SU-DHL-6 (cell line): Measurements from ENCODE around the gene SEL1L2.

Experiments used
- H2AFZ ChIP-seq: fragments of 200-600 bp; sonication (generic); 2 replicates; pipeline ENCODE4 v1.6.1; 2014; ENCODE audit warnings: low read depth, mild to moderate bottlenecking, moderate library complexity, mixed read lengths, antibody characterized with exemption, low read length; ENCODE audit not compliant: severe bottlenecking
- H3F3A ChIP-seq: fragments of 200-600 bp; shearing (Covaris generic); 2 replicates; pipeline ENCODE4 v1.6.0; 2016; ENCODE audit warnings: antibody characterized with exemption, mild to moderate bottlenecking; ENCODE audit not compliant: insufficient read depth
- H3K27ac ChIP-seq: fragments of 200-600 bp; sonication (generic); 2 replicates; pipeline ENCODE4 v1.5.1; 2016; ENCODE audit warnings: low read depth, mild to moderate bottlenecking, low read length, moderate library complexity, mixed read lengths
- H3K27me3 ChIP-seq: fragments of 200-600 bp; sonication (generic), shearing (Covaris generic); 2 replicates; pipeline ENCODE4 v1.6.0; 2014; ENCODE audit warnings: mild to moderate bottlenecking, low read length
- H3K36me3 ChIP-seq: fragments of 200-600 bp; sonication (generic); 2 replicates; pipeline ENCODE4 v1.6.1; 2014; ENCODE audit warnings: mild to moderate bottlenecking, low read length, mixed read lengths
- H3K4me2 ChIP-seq: fragments of 300-600, 200-600 bp; shearing (Covaris generic), sonication (generic); 2 replicates; pipeline ENCODE4 v1.6.0; 2014; ENCODE audit warnings: low read length, low read depth, mild to moderate bottlenecking; ENCODE audit not compliant: poor library complexity, severe bottlenecking
- H3K4me3 ChIP-seq: fragments of 200-600 bp; sonication (generic); 2 replicates; pipeline ENCODE4 v1.5.1; 2014; ENCODE audit warnings: antibody characterized with exemption, low read length, mild to moderate bottlenecking, mixed read lengths; ENCODE audit not compliant: insufficient read depth, poor library complexity, severe bottlenecking
- H3K79me2 ChIP-seq: fragments of 200-600 bp; sonication (generic); 2 replicates; pipeline ENCODE4 v1.6.1; 2014; ENCODE audit warnings: mild to moderate bottlenecking, low read length, moderate library complexity; ENCODE audit not compliant: insufficient read depth
- H3K9ac ChIP-seq: fragments of 200-600 bp; sonication (generic); 2 replicates; pipeline ENCODE4 v1.7.0; 2014; ENCODE audit warnings: mild to moderate bottlenecking, low read length
- H3K9me2 ChIP-seq: fragments of 200-600 bp; sonication (generic); replicated peaks from 2 replicates; pipeline ENCODE4 v1.6.1; 2014; ENCODE audit warnings: low read length; ENCODE audit not compliant: insufficient read depth
- H3K9me3 ChIP-seq: fragments of 200-600 bp; sonication (generic); 2 replicates; pipeline ENCODE4 v1.6.1; 2014; ENCODE audit warnings: low read length, mixed read lengths; ENCODE audit not compliant: insufficient read depth
- H4K20me1 ChIP-seq: fragments of 200-600 bp; sonication (generic); 2 replicates; pipeline ENCODE4 v1.6.1; 2014; ENCODE audit warnings: low read depth, mild to moderate bottlenecking, antibody characterized with exemption, low read length, moderate library complexity, mixed read lengths
- EZH2phosphoT487 ChIP-seq: fragments of 200-600 bp; sonication (generic), shearing (Covaris generic); conservative IDR thresholded peaks from 2 replicates; pipeline ENCODE4 v1.6.1; 2018; ENCODE audit warnings: mild to moderate bottlenecking, antibody characterized with exemption, low read length, moderate library complexity, mixed read lengths
- TF ChIP-seq, protein P1 (sequence below): fragments of 200-600 bp; sonication (generic); IDR thresholded peaks from one replicate; pipeline ENCODE4 v1.5.1; 2017; ENCODE audit warnings: antibody characterized with exemption, mild to moderate bottlenecking, low read length, moderate library complexity; ENCODE audit not compliant: insufficient read depth, poor library complexity, severe bottlenecking

The SEL1L2 gene

DNA sequence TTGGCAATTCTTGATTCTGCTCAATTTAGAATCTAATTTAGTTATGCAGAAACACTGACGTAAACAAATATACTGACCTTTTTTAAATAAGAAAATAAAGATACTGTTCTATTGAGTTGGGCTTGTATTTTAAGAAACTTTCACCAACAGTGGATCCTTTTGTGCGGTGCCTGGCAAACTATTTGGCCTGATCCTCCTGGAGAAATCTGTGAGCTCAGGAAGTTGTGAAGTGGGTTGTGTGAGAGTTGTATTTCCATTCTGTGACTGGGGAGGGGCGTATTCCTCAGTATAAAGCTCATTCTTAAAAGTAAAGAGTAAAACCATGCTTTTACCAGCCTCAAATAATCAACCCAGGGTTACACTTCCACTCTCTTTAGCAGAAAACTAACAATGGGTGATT lies 85.6 kb downstream of the SEL1L2 start:
- Histone ChIP-seq H3K4me2 (no peak overlapping the region), H4K20me1 (no peaks in the 10 kb centered on the region), H3K9ac (no peak overlapping the region), H3K27me3 (no peaks in the 10 kb centered on the region), H3K9me3 (no peaks in the 10 kb centered on the region), H3F3A (no peaks in the 10 kb centered on the region), H3K4me3 (no peak overlapping the region), H3K27ac (no peak overlapping the region), H2AFZ (no peak overlapping the region), H3K36me3 (no peaks in the 10 kb centered on the region), H3K9me2 (no peaks in the 10 kb centered on the region), H3K79me2 (no peaks in the 10 kb centered on the region)
- TF ChIP-seq EZH2phosphoT487: no peak
- TF ChIP-seq, protein P1, sequence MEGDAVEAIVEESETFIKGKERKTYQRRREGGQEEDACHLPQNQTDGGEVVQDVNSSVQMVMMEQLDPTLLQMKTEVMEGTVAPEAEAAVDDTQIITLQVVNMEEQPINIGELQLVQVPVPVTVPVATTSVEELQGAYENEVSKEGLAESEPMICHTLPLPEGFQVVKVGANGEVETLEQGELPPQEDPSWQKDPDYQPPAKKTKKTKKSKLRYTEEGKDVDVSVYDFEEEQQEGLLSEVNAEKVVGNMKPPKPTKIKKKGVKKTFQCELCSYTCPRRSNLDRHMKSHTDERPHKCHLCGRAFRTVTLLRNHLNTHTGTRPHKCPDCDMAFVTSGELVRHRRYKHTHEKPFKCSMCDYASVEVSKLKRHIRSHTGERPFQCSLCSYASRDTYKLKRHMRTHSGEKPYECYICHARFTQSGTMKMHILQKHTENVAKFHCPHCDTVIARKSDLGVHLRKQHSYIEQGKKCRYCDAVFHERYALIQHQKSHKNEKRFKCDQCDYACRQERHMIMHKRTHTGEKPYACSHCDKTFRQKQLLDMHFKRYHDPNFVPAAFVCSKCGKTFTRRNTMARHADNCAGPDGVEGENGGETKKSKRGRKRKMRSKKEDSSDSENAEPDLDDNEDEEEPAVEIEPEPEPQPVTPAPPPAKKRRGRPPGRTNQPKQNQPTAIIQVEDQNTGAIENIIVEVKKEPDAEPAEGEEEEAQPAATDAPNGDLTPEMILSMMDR: no peak

DNA sequence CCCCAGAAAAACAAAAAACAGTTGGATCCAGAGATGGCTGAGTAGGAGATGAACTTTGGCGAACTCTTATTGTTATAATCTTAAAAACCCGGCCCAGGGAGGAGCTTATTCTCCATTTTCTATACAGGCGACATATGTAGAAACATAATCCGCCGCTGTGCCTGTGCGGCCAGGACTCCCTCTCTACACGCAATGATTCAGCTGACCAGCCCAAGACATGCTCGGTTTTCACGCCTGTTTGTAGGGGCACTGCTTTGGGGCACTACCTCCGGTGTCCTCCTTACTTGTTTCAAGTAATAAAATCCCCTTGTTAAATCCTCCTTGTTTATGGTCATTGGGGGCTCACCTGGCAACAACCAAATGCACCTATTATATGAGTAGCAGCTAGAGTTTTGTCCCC lies 89.9 kb downstream of the SEL1L2 start:
- TF ChIP-seq, protein P1: no peak
- no peak for TF ChIP-seq EZH2phosphoT487
- no peak overlapping the region for H3K4me2 ChIP-seq
- H3K9ac ChIP-seq: no peak overlapping the region
- H3F3A ChIP-seq: no peaks in the 10 kb centered on the region
- no peaks in the 10 kb centered on the region for H3K27me3 ChIP-seq
- no peak overlapping the region for H3K27ac ChIP-seq
- H4K20me1 ChIP-seq: no peaks in the 10 kb centered on the region
- H3K4me3 ChIP-seq: no peak overlapping the region
- no peaks in the 10 kb centered on the region for H3K9me3 ChIP-seq
- H3K79me2 ChIP-seq: no peaks in the 10 kb centered on the region
- H3K36me3 ChIP-seq: no peaks in the 10 kb centered on the region
- no peaks in the 10 kb centered on the region for H3K9me2 ChIP-seq
- H2AFZ ChIP-seq: no peak overlapping the region

DNA sequence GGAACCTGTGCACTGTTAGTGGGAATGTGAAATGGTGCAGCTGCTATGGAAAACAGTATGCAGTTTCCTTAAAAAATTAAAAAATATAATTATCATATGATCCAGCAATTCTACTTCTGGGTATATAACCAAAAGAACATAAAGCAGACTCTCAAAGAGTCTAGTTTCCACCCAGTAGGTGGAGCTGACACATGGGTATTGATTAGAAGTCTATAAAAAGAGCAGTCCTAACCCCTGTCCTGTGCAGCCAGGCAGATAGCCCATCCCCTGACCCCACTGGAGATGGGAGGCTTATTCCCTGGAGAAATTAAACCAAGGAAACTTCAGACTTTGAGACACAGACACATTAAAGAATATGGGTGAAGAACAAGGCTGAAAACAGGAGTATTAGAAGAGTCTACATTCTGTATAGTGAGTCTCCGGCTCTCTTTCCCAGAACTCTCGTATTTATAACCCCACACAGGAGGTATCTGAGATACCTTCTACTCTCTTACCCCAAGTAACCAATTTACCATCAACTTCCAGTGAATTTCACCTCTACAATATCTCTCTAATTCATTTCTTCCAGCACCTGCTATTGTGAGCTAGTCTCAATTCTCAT lies 92.3 kb downstream of the SEL1L2 start:
- H4K20me1 ChIP-seq: no peaks in the 10 kb centered on the region
- H3K4me2 ChIP-seq: no peak overlapping the region
- H3F3A ChIP-seq: no peaks in the 10 kb centered on the region
- H3K36me3 ChIP-seq: no peaks in the 10 kb centered on the region
- no peak for TF ChIP-seq EZH2phosphoT487
- TF ChIP-seq, protein P1: no peak
- no peaks in the 10 kb centered on the region for H3K27me3 ChIP-seq
- no peak overlapping the region for H3K27ac ChIP-seq
- H3K4me3 ChIP-seq: no peak overlapping the region
- H3K9me2 ChIP-seq: no peaks in the 10 kb centered on the region
- no peaks in the 10 kb centered on the region for H3K79me2 ChIP-seq
- H3K9ac ChIP-seq: no peak overlapping the region
- H3K9me3 ChIP-seq: no peaks in the 10 kb centered on the region
- no peak overlapping the region for H2AFZ ChIP-seq
